NCI-H1694 (cell line): ENCODE results near the gene SLC18A3.

Source experiments
- DNase-seq: peaks from one replicate; lab custom pipeline; 2025; lab: John Stamatoyannopoulos, UW

The SLC18A3 gene

GRCh38 chr10:49651039-49651835 lies 41.1 kb downstream of the SLC18A3 start:
- no peak for DNase-seq

GRCh38 chr10:49651917-49652316 lies 41.8 kb downstream of the SLC18A3 start:
- no peak for DNase-seq

GRCh38 chr10:49652421-49653272 lies 42.5 kb downstream of the SLC18A3 start:
- DNase-seq: no peak

- no peak for DNase-seq
Observed at GRCh38 chr10:49653273-49653929, 43.3 kb downstream of the SLC18A3 start.

- no peak for DNase-seq
Observed at GRCh38 chr10:49654036-49654693, 44.1 kb downstream of the SLC18A3 start.

- DNase-seq: no peak
Observed at GRCh38 chr10:49655099-49655498, 45.0 kb downstream of the SLC18A3 start.

- no peak for DNase-seq
Observed at GRCh38 chr10:49656845-49657493, 46.9 kb downstream of the SLC18A3 start.

GRCh38 chr10:49657606-49658005 lies 47.5 kb downstream of the SLC18A3 start:
- DNase-seq: no peak

- DNase-seq: peak; percentile 3
Observed at GRCh38 chr10:49661140-49661856, 51.2 kb downstream of the SLC18A3 start.
